GM21367 (cell line): ENCODE data around the gene TSPAN31.
"Not testable (repeated sequence)": the region's sequence is repeated elsewhere in the genome, so short reads cannot be mapped to it uniquely, and the experiment has no call there.

Experiments
- ATAC-seq: cut with Tn5 transposase; IDR thresholded peaks from one replicate; pipeline ENCODE4 v1.9.1; 2021; ENCODE audit not compliant: unreplicated experiment

TSPAN31 gene

GRCh38 chr12:57744777-57745484 is at the start of gene TSPAN31:
TSS of gene TSPAN31 (plus strand) at chr12:57745039. CDS start at chr12:57745155, 116 bp downstream.
- ATAC-seq: peak; percentile 66

- no peak for ATAC-seq
Measured at GRCh38 chr12:57695770-57696432, 48.9 kb upstream of the TSPAN31 start.

- no peak for ATAC-seq
Measured at GRCh38 chr12:57697076-57697475, 47.8 kb upstream of the TSPAN31 start.

GRCh38 chr12:57698414-57698813 is 46.4 kb upstream of the TSPAN31 start:
- no peak for ATAC-seq

- no peak for ATAC-seq
Measured at GRCh38 chr12:57700317-57700716, 44.5 kb upstream of the TSPAN31 start.

GRCh38 chr12:57707250-57707649 is 37.6 kb upstream of the TSPAN31 start:
- ATAC-seq: no peak

GRCh38 chr12:57708296-57708695 is 36.5 kb upstream of the TSPAN31 start:
- ATAC-seq: no peak

GRCh38 chr12:57712701-57713100 is 32.1 kb upstream of the TSPAN31 start:
- no peak for ATAC-seq

- ATAC-seq: no peak
Measured at GRCh38 chr12:57713209-57713608, 31.6 kb upstream of the TSPAN31 start.

- ATAC-seq: not testable (repeated sequence)
Measured at GRCh38 chr12:57715036-57715748, 29.6 kb upstream of the TSPAN31 start.

GRCh38 chr12:57715786-57716185 is 29.1 kb upstream of the TSPAN31 start:
- ATAC-seq: no peak

GRCh38 chr12:57716305-57716704 is 28.5 kb upstream of the TSPAN31 start:
- no peak for ATAC-seq

GRCh38 chr12:57717131-57717530 is 27.7 kb upstream of the TSPAN31 start:
- ATAC-seq: no peak

- no peak for ATAC-seq
Measured at GRCh38 chr12:57717846-57718640, 26.8 kb upstream of the TSPAN31 start.

GRCh38 chr12:57718641-57719528 is 26.0 kb upstream of the TSPAN31 start:
- no peak for ATAC-seq

- ATAC-seq: no peak
Measured at GRCh38 chr12:57719777-57720605, 24.8 kb upstream of the TSPAN31 start.

GRCh38 chr12:57720606-57721595 is 23.9 kb upstream of the TSPAN31 start:
- no peak for ATAC-seq
